ENCODE measurements around the gene PGAP6.
"Not testable (repeated sequence)": the region's sequence is repeated elsewhere in the genome, so short reads cannot be mapped to it uniquely, and the experiment has no call there.

The PGAP6 gene

GRCh38 chr16:379183-379960, 2.4 kb downstream of the PGAP6 start:
- DNase-seq (ENCODE audit: low read depth in 2 of 2), result no peak

- no peak for DNase-seq (ENCODE audit: low read depth in 2 of 2)
These were observed 3.0 kb downstream of the PGAP6 start for GRCh38 chr16:378821-379182.

GRCh38 chr16:378113-378820, 3.5 kb downstream of the PGAP6 start:
- not testable (repeated sequence) for DNase-seq (ENCODE audit: low read depth in 2 of 2)

GRCh38 chr16:377419-377951, 4.3 kb downstream of the PGAP6 start:
- no peak for DNase-seq (ENCODE audit: low read depth in 2 of 2)

GRCh38 chr16:376817-377418, 4.9 kb downstream of the PGAP6 start:
- no peak for DNase-seq (ENCODE audit: low read depth in 2 of 2)

GRCh38 chr16:375927-376816, 5.6 kb downstream of the PGAP6 start:
- DNase-seq (ENCODE audit: low read depth in 2 of 2), result no peak

DNA sequence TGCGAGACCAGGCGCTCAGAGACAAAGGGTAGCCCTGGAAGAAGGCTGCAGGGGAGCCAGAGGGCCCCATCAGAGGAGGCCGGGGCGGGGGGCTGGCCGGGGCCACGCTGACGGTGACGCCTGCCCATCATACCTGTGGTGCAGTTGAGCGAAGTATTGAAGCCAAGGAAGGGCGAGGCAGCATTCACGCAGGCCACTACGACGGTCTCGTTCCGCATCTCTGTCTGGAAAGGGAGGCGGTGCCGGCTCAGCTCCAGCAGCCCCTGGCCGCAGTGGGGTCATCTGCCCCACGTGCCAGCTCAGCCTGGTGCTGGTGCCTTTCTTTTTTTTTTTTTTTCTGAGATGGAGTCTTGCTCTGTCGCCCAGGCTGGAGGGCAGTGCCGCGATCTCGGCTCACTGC, 6.6 kb downstream of the PGAP6 start:
- no peak for DNase-seq (ENCODE audit: low read depth in 2 of 2)

DNA sequence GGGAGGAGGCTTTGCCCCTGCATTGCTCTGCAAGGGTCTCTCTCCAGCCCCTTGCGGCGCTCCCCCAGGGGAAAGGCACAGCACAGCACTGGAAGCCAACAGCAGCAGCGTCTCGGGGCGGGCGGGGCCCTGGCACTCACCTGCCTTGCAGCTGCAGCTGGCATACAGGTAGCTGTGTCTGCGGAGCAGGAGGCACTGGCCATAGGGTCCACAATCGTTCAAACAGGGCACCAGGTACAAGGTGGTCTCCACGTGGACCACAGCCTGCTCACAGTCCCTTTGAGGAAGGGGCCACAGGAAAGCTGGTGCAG, 7.2 kb downstream of the PGAP6 start:
- DNase-seq (ENCODE audit: low read depth in 2 of 2), result no peak

DNA sequence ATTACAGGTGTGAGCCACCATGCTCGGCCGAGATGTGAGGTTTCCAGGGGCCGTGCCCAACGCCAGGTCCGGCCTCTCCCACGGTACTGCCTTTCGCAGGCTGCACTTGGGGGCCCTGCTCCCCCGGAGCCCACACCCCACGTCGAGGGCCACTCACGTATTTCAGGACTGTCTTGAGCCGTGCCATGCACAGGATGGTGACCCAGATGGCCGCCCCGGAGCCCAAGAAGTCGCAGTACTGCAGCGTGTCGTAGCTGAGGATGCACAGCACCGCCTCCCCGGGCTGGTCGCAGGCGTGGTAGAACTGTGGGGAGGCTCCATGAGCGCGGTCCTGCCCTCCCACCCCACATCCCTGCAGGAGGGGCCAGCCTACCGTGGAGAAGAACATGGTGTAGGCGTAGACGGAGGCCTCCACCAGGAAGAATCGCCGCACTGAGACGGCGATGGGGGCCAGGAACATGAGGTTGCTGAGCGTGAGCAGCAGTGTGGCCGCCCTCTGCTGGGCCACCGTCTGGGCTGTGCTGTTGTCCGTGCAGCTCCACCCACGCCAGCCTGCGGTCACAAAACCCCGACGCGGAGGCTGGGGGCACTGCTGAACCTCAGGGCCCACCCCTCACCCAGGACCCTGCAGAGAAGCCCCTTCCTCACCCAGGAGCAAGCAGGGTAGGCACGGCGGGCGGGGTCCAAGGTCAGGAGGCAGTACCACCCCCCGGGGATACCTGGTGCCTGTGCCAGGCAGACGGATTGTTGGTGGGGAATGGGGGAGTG, 7.7 kb downstream of the PGAP6 start:
- no peak for DNase-seq (ENCODE audit: low read depth in 2 of 2)

DNA sequence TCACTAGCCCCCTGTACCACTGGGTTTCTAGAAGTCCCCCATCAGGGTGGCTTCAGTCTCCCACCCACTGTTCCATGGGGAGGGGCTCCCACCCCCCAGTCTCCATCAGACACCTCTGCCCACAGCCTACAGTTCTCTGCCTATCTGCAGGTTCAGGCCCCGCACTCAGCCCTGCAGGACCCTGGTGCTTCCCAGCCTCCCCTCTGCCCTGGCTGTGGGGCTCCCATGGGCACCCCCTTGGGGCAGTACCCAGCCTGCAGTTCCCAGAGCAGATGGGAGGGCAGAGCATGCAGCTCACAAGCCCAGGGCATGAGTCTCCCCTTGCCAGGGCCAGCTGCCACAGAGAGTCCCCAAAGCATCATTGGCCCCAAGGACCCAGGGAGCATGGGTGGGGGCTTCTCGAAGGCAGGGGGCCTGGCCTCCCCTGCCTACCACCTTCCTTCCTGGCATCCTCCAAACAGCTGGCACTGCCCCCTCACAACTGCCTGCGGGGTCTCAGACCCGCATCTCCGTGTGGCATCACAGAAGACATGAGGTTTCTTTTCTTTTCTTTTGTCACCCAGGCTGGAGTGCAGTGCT, 8.7 kb downstream of the PGAP6 start:
- no peak for DNase-seq (ENCODE audit: low read depth in 2 of 2)

DNA sequence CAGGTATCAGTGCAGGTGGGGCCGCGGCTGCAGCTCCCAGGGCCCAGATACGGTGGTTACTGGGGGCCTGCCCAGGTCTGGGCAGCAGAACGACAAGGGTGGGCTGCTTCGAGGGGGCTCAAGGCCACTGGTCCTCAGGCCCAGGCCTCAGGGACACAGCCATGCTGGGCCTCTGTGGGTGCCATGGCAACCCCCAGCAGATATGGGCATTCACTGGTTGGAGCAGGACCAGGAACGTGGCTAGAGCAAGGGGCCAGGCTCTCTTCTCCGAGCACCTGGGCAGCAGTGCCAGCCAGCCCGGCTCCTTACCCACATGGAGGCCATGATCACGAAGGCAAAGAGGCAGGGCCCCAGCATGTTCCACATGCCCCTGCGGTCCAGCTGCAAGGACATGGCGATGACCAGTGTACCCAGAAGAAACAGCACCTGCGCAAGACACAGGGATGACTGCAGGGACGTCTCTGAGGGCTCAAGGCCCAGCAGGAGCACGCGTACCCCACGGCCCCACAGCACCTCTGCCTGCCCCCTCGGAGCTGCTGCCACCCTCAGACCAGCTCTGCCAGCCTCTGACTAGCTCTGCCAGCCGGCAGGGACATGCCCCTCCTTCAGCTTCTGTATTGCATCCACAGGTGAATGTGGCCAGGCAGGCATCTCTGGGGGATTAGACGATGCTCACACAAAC, 9.3 kb downstream of the PGAP6 start:
- no peak for DNase-seq (ENCODE audit: low read depth in 2 of 2)

DNA sequence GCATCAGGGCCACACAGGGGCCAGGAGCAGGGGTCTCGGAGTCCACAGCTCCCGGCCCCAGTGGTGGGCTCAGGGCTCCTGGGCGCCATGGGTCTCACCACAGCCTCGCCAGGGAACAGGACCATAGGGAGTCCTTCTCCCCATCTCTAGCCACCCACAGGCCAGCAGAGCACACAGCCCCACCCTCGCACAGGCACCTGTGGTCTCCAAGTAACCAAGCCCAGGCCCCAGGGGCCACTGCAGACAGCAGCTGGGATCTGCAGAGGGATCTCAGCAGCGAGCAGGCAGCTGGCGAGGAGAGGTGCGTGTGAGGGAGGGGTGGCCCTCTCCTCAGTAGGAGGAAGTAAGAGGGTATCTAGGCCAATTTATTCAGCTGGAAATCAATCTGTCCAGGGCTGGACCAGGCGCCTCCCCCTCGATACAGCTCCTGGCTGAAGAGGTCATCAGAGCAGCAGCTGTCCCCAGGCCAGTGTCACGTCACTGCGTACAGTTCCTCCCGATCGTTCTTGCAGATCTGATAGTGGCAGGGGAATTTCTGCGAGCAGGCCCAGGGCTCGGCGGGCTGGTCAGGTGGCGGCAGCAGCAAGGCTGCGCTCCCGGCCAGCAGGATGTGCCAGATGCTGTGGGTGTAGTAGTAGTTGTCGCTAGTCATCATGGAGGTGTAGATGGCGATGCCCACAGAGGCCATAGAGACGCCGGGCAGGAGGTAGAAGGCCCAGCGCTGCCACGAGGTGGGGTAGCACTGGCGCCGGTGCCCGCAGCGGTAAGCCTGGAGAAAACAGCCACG, 10.1 kb downstream of the PGAP6 start:
- DNase-seq (ENCODE audit: low read depth in 2 of 2), result no peak

DNA sequence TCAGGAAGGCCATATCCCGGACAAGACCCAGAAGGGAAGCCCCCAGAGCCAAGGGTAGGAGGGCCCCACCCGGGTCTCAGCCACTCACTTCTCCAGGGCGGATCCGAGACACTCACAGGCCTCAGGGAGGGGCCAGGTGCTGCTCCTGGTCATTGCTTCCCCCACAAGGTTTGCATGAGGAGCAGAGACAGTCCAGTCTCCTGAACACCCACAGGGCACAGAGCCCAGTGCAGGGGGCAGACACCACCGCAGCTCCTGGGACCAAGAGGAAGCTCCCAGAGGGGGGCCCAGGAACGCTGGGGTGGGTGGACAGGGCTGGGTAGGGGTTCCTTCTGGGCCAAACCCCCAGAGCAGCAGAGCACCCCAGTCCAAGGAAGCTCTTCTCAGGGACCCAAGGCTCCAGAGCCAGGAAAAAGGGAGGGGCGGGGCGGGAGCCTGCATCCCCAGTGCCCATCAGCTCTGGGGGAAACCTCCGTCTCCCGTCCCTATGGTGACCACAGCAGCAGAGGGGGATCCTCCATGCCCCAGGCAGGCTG, 10.7 kb downstream of the PGAP6 start:
- no peak for DNase-seq (ENCODE audit: low read depth in 2 of 2)

GRCh38 chr16:370443-370842, 11.3 kb downstream of the PGAP6 start, which contains the start of gene MRPL28:
TSS of gene MRPL28 (minus strand) at chr16:370538. CDS start at chr16:370218, 320 bp downstream.
- DNase-seq (ENCODE audit: low read depth in 2 of 2), result peak; percentile 87 to 88

DNA sequence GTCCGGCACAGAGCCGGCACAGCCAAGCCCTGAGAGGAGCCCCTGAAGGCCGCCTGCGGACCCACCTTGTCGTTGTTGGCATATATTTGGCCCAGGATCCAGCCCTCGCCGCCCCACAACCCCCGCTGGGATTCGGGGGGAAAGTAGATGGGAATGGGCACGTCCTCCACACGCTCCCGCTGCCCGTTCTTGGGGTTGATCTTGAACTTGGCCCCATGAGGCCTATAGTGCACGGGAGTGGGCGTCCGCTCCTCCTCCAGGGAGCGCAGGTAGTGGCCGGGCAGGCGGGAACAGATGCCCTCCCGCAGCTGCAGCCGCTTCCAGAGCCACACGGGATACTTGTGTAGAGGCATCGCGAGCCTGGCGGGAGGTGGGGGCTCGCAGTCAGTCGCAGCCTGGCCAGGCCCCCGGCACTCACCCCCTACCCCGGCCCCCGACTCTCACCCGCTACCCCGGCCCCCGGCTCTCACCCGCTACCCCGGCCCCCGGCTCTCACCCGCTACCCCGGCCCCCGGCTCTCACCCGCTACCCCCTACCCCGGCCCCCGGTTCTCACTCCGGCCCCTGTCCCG, 11.8 kb downstream of the PGAP6 start:
- DNase-seq (ENCODE audit: low read depth in 2 of 2), result no peak

- no peak for DNase-seq (ENCODE audit: low read depth in 2 of 2)
These were observed 12.4 kb downstream of the PGAP6 start for GRCh38 chr16:369275-369865.

- no peak for DNase-seq (ENCODE audit: low read depth in 2 of 2)
These were observed 13.2 kb downstream of the PGAP6 start for GRCh38 chr16:368388-369158.
